Bronchial epithelial cell (primary cell): ENCODE measurements around the gene KLC4. TPM values are rescaled to one million over a fixed set of nuclear protein-coding genes. Genes with fewer than 3 reads are reported as not detected.
A peak's percentile ranks its signal among the peaks of the same experiment; 100 is the strongest.

Experiments used
- DNase-seq: peaks from one replicate; pipeline ENCODE4 v3.0.0-alpha.2; 2010; ENCODE audit warnings: low read depth
- FAIRE-seq: peaks from 2 replicates; lab custom pipeline; 2011; peaks lifted over from hg19 to GRCh38; lab: Jason Lieb, UNC
- H3K27me3 ChIP-seq: 2 replicates; pipeline ENCODE4 v1.5.1; 2011; ENCODE audit warnings: low read length; ENCODE audit not compliant: control insufficient read depth, insufficient read depth
- H3K36me3 ChIP-seq: 2 replicates; pipeline ENCODE4 v1.5.1; 2011; ENCODE audit warnings: low read length; ENCODE audit not compliant: control insufficient read depth, insufficient read depth
- H3K4me3 ChIP-seq: 2 replicates; pipeline ENCODE4 v1.5.1; 2011; ENCODE audit warnings: mild to moderate bottlenecking, low read depth, low read length, control low read depth
- total RNA-seq: library from RNA; depleted of rRNA; stranded (reverse); fragments of >200 nt; gene quantifications from 2 replicates; pipeline ENCODE4 v1.2.1, GENCODE V29; 2014
- TF ChIP-seq, protein P1 (sequence below): IDR thresholded peaks from 2 replicates; pipeline ENCODE4 v1.5.1; 2011; ENCODE audit warnings: mild to moderate bottlenecking, moderate library complexity, low read length, control low read depth, inconsistent platforms; ENCODE audit not compliant: insufficient read depth, severe bottlenecking

KLC4 gene
- total RNA-seq, 1 donor from 2014 or later = 14.5 TPM

- DNase-seq (no peak), FAIRE-seq (no peak)
- Histone ChIP-seq H3K36me3 (peaks cover 24% of the 10 kb centered on the region), H3K27me3 (no peaks in the 10 kb centered on the region), H3K4me3 (peak overlapping the region; percentile 99)
- TF ChIP-seq, protein P1, sequence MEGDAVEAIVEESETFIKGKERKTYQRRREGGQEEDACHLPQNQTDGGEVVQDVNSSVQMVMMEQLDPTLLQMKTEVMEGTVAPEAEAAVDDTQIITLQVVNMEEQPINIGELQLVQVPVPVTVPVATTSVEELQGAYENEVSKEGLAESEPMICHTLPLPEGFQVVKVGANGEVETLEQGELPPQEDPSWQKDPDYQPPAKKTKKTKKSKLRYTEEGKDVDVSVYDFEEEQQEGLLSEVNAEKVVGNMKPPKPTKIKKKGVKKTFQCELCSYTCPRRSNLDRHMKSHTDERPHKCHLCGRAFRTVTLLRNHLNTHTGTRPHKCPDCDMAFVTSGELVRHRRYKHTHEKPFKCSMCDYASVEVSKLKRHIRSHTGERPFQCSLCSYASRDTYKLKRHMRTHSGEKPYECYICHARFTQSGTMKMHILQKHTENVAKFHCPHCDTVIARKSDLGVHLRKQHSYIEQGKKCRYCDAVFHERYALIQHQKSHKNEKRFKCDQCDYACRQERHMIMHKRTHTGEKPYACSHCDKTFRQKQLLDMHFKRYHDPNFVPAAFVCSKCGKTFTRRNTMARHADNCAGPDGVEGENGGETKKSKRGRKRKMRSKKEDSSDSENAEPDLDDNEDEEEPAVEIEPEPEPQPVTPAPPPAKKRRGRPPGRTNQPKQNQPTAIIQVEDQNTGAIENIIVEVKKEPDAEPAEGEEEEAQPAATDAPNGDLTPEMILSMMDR = no peak
Measured at GRCh38 chr6:43020847-43021246, 38.6 kb upstream of the KLC4 start.

- no peak for FAIRE-seq
- H3K4me3 ChIP-seq = peak within 1 kb of the TSS; percentile 99
- H3K27me3 ChIP-seq = no peaks in the 10 kb centered on the region
- TF ChIP-seq, protein P1 = no peak
- peak; percentile 54 for DNase-seq
- peaks cover 31% of the 10 kb centered on the region for H3K36me3 ChIP-seq
Measured at GRCh38 chr6:43021270-43022047, 38.0 kb upstream of the KLC4 start, which contains the start of gene RRP36. TSS of gene RRP36 (plus strand) at chr6:43021623. CDS start at chr6:43021655, 32 bp downstream.

GRCh38 chr6:43024436-43024835 lies 35.0 kb upstream of the KLC4 start:
- Histone ChIP-seq H3K36me3 (peaks cover 31% of the 10 kb centered on the region), H3K27me3 (no peaks in the 10 kb centered on the region), H3K4me3 (no peak overlapping the region)
- DNase-seq = no peak
- TF ChIP-seq, protein P1 = no peak
- no peak for FAIRE-seq

- DNase-seq (no peak), FAIRE-seq (no peak)
- TF ChIP-seq, protein P1 = no peak
- H3K36me3 ChIP-seq = peaks cover 33% of the 10 kb centered on the region
- H3K27me3 ChIP-seq = no peaks in the 10 kb centered on the region
- H3K4me3 ChIP-seq = no peak overlapping the region
Measured at GRCh38 chr6:43026365-43026764, 33.1 kb upstream of the KLC4 start.

GRCh38 chr6:43029120-43029519 lies 30.3 kb upstream of the KLC4 start:
- FAIRE-seq (no peak), DNase-seq (no peak)
- Histone ChIP-seq H3K27me3 (no peaks in the 10 kb centered on the region), H3K36me3 (peaks cover 33% of the 10 kb centered on the region), H3K4me3 (no peak overlapping the region)
- TF ChIP-seq, protein P1 = no peak
